HG03565 (cell line): ENCODE data around the gene ADAMTS12.

ENCODE experiments used
- ATAC-seq: cut with Tn5 transposase; IDR thresholded peaks from one replicate; pipeline ENCODE4 v1.9.1; 2021; ENCODE audit warnings: mild to moderate bottlenecking, moderate library complexity; ENCODE audit not compliant: unreplicated experiment

The ADAMTS12 gene

GRCh38 chr5:33810491-33811120, 81.2 kb downstream of the ADAMTS12 start:
- no peak for ATAC-seq

- ATAC-seq = no peak
These were observed 81.9 kb downstream of the ADAMTS12 start for GRCh38 chr5:33809936-33810335.

DNA sequence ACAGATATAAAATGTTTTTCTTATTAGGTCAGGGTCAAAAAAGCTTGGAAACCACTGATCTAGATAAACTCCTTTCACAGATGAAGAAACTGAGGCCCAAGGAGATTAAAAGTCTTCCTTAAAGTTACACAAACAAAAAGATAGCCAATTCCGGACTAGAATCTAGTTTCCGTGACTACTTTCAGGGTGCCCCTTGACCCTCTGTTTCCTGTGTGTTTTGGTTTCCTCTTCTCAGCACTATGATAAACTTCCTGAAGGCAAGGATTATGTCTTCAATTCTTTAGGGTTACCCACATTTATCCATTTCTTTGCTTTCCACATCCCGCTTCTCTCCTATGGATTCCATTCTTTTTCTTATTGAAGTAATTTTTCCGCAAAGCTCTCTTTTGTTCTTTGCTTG, 83.1 kb downstream of the ADAMTS12 start:
- ATAC-seq = no peak

DNA sequence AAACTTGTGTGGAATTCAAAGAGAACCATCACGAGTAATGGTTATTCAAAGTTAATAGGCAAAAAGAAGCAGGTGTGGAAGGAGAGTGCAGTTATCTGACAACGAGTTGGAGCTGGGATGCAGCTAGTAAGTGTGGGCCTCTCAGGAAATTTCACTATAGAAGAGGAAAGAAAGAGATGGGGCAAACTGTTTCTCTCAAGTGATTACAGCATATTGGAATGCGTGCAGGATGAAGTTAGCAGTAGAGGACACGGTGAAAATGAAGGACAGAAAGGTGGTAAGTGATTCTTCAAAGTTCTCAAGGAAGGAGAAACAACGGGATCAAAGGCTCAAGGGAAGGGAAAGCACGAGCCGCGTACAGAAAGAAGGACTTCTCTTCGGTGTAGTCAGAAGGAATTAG, 84.0 kb downstream of the ADAMTS12 start:
- ATAC-seq = no peak

DNA sequence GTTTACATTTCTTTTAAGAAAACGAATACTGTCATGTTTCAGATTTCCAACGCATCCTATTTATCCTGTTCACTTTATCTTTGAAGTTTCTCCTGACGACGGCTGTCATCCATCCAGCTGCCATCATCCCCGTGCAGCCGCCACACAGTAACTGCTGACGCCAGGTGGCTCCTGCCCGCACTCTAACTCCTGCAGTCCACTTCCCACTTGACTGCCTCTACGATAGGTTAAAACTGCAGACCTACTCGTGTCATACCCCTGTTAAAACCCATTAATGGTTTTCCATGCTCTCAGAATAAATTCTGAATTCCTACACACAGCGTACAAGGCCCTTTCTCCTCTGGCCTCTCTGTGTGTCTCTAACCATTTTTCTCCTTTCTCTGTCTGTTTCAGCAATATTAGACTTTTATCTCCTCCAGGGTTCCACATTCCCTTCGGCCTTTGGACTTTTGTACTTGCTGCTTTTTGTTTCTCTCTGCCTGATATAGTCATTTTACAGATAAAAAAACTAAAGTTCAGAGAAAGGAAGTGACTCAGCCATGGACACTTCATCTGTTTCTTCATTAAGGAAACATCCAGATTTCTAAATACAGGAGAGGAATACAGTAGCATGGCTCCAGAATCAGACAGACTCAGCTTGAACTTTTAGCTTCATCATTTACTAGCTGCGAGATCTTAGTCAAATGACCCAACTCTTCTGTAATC, 84.9 kb downstream of the ADAMTS12 start:
- no peak for ATAC-seq

DNA sequence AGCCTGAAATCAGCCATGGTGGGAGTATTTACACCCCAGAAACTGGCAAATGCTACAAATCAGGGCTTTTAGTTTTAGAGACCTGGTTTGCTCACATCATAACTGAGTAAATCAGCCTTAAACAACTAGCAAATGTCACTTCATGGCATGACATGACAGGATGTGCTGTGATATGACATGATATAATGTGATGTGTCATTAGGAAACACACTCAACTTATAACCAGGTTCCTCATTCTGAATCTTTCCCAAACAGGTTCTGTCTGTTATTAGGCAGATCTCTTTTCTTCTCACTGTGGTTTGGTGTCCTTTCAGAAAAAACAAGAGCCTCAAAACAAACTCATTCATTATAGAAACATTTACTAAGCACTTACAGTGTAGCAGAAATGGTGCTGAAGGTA, 90.5 kb downstream of the ADAMTS12 start:
- ATAC-seq = no peak

DNA sequence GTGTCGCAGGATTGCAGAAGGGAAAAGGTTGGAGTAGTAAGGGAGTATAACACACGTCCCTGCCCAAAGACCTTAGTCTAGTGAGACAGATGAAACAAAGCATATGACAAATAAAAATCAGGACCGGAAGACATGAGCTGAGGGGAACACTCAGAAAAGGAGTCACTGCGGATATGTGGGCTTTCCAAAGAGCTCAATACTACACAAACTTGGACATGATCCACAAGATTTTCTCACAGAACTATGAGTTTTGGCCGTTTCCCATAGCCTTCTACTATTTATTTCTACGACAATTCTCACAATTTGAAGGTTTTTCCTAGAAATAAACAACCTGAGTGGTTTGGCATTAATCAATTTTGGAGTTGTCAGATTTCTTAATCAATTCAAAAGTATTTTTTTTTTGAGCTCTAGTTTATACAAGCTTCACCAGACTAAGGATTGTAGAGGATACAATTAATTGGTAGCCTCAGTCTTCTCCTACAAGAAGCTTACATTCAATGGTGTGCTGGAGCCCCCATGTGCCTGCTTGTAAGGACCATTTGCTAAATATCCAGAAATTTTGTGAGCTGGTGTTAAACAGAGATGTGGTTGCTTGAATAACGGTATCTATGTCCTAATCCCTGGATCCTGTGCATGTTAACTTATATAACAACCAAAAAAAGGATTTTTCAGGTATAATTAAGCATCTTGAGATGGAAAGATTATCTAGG, 91.4 kb downstream of the ADAMTS12 start:
- no peak for ATAC-seq

DNA sequence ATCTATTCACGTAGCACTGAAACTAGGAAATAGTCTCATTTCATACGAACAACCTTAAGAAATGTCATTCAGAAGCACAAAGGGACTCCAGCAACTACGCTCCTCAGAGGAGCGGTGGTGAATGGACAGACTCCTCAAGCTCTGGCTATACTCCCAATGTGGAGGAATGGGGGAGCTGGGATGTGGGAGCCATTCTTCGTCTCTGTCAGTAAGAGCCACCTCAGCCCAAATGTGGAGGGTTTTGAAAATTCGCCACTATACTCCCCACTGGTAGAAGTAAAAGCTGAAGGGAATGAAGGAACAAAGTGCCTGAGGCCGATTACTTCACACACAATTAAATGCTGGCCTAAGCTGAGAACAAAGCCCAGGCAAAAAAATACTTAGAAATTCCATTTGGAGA, 96.3 kb downstream of the ADAMTS12 start:
- ATAC-seq = no peak

DNA sequence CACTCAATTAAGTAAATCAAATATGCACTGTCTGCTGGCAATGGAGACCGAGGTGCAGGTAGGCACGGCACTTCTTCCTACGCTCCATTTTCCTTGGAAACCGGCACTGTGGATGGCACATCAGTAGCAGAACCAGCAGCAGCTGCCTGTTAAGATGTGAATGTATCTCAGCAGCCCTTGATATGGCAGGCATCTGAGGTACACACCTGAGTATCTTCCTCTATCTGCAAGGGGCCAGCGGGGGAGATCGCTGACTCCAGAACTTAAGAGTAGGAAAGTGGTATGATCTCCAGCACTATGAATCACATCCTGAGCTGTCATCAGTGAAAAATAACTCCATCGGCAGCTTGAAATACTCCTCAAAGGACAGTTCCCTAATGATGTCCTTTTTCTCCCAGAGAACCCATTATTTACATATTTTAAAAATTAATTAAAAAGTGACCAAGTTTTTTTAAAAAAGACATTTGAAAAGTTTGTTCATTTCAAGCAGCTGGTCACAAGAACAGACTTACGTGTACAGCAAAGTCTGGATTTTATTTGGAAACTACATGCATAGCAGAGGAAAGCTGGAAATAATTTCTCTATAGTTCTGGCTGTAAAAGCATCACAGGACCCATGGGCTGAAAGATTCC, 97.1 kb downstream of the ADAMTS12 start:
- ATAC-seq = no peak

DNA sequence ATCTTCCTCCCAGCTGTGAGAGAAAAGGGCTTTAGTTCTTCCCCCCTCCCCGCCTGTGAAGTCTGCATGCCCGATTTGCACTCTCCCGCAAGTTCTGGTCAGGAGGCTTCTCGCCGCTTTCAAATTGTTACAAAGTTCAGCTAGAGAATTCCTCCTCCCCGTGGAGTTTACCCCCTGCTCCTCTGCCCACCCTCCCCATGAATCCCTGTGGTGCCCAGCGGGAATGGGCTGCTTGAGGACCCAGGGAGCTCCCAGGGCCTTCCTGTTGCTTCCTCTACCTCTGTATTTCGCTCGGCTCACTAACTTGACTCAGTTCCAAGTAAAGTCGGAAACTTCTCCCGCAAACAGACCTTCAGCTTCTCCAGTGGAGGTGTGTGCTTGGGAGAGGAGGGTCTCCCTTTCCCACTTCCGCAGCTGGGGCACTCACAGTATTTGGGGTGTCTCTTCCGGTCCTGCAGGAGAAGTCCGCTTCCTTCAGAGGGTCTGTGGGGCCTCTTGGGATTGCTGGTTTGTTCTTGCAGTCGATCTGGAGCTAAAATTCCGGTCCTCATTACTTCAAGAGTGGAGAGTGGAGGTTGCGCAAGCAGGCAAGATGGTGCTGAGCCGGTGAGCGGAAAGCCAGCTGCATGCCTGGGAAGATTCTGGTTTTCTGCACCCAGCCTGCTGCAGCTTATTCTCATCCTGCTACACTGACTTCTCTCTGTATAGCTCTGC, 97.8 kb downstream of the ADAMTS12 start:
- no peak for ATAC-seq

DNA sequence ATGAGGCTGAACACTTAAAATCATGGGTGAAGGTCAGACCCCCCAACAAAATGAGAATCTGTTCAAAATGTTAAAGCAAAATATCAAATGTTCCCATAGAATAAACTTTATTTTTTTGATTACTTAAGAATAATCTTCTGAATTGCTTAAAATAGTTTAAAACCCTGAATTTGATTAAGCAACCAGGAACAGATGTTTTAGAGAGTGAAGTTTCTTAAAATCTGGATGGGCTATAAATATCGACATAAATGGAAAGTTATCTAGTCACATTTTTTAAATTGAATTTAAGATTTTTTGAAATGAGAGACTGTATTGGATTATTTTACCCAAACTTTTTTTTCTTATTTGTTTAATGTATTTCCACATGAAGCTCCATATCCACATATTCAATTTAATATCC, 98.5 kb downstream of the ADAMTS12 start:
- ATAC-seq = no peak

- ATAC-seq = no peak
These were observed 99.2 kb downstream of the ADAMTS12 start for GRCh38 chr5:33792559-33792958.

DNA sequence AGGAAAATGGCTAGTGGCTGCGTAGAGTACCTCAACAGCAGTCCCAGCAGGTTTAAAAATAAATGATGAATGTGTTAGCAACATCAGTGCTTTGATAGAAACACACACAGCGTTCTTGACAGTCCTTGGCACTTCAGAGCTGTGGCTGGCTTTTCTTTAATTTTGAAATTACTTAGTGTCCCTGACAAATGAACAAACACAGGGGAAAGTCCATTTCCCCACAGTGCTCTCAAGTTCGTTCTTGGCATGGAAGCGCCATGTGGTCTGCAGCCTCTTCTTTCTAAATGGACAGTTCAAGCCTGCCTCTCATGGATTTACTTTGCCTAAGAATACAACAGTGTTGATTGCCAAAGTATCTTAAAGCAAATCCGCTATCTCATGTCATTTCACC, 102.2 kb downstream of the ADAMTS12 start:
- ATAC-seq = no peak

DNA sequence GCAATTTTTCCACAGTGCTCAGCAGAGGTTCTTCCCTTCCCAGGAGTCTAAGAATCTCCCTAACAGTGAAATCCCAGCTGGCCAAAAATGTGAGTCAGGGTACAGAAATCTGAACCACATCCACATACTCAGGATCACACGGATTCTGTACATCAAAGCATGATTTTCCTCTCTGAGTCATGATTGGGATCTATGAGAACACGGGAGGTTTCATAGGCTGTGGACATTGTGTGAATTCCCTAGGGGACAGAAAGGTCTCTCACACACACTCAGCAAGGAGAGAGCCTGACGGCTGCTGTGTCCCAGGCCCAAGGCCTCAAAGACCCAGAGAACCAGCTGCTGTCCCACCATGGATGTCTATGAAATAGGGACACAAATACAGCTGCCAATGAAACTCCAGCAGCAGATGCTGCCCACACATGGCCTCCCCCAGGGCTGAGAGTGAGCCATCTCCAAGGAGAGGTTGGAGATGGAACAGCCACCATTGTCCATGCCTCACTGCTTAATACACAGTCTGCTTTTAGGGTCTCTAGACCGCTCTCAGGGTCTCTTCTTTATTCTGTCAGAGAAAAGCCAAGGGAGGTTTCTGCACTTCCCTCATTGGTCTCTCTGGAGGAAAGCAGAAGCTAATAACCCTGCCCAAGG, 102.7 kb downstream of the ADAMTS12 start:
- ATAC-seq = no peak

GRCh38 chr5:33785571-33785970, 106.2 kb downstream of the ADAMTS12 start:
- ATAC-seq = no peak

DNA sequence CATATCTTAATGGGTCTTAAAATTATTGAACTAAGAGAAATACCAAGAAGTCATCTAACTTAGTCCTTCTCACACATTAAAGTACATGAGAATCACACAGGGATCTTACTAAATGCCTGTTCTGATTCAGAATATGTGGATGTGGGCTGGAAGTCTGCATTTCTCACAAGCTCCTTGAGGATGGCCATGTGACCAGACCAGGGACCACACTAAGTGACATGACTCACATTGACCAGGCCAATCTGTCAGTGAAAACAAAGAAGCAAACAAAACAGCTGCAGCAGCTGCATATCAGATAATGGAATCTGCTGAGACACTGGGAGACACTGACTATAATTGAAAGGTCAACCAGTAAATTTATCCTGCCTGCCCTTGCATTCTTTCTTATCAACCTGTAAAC, 110.5 kb downstream of the ADAMTS12 start:
- no peak for ATAC-seq

GRCh38 chr5:33776151-33776660, 115.6 kb downstream of the ADAMTS12 start:
- ATAC-seq = no peak

- ATAC-seq = no peak
These were observed 117.4 kb downstream of the ADAMTS12 start for GRCh38 chr5:33774341-33774740.

DNA sequence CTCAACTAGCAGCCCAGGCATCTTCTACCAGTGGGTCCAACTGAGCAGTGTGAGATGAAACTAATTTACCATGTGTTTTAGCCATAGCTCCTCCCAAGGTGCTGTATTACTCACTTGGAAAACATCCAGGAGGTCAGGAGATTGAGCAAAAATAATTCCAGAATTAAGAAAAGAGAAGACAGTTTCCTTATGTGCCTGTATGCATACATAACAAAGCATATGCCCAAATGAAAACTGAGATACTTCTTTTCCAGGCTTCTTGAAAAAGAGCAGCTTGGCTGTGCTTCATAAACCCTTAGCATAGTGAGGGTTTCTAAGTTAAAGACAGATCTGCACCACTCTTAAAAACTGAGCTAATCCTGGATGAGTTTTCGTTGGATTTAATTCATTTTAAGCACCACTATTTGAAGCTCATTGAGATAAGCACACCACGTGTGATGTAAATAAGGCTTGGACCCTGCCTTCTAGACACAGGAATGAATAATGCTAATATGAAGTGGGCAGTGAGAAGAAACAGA, 119.4 kb downstream of the ADAMTS12 start:
- ATAC-seq = no peak

DNA sequence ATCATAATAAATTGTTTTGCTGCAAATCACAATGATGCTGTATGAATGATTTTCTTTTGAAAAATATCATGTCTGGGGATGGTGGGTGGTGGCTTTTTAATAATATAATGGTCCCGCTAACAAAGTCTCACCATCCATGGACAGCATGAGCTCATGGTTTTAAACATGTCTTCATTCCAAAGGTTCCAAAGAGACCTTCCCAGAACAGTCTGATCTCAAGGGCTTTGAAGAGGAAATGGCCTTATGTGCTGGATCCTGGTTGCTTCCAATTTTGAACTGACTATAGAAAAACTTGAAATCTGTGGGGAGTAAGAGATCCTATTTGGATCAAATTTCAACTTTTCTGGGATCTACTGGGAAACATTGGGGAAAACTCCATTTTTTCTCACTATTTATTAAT, 121.8 kb downstream of the ADAMTS12 start:
- no peak for ATAC-seq
